ENCODE measurements around the gene OGG1. TPM values are rescaled to one million over a fixed set of nuclear protein-coding genes. Genes with fewer than 3 reads are reported as not detected.

The OGG1 gene
- total and polyA plus RNA-seq, 4 experiments from 2014 or later, result 29.2 to 46.9 (median 35.9) TPM

- H3K36me3 Mint-ChIP-seq, result peaks cover 28 to 32% of the 10 kb centered on the region in 2 donors
- ChIA-PET CTCF (ENCODE audit: partially characterized antibody) (no interaction called here), POLR2A (ENCODE audit: partially characterized antibody) (interaction anchor here (1.0 to 1.2 kb wide), 3 partner anchors 11 to 27 kb away, joined by 3 read pairs; partner anchors contain the start of gene BRPF1)
- H3K36me3 ChIP-seq (ENCODE audit: insufficient read depth, low read length), result no peaks in the 10 kb centered on the region
- H3K27me3 ChIP-seq (ENCODE audit: insufficient read depth, low read length), result no peaks in the 10 kb centered on the region
- H3K27ac Mint-ChIP-seq, result peak overlapping the region in 1 of 7 donors; percentile 18
- peaks cover 10 to 17% of the 10 kb centered on the region in 2 donors for H3K27me3 Mint-ChIP-seq
- H3K9me3 ChIP-seq (ENCODE audit: control insufficient read depth in 1 of 2, low read length in 2 of 2), result no peaks in the 10 kb centered on the region
- peak overlapping the region; percentile 17 to 73 (median 56) for H3K4me3 Mint-ChIP-seq
- H3K27ac ChIP-seq (ENCODE audit: low read depth, low read length), result no peak overlapping the region
- DNase-seq, result peak in 1 of 5 donors; percentile 8
- no peak overlapping the region for H3K4me3 ChIP-seq (ENCODE audit: low read length in 2 of 2)
- intact Hi-C loops (cut with micrococcal nuclease), result no loop called here
- peaks cover 10% of the 10 kb centered on the region for H3K4me1 ChIP-seq (ENCODE audit: insufficient read depth, low read length)
- H3K9me3 Mint-ChIP-seq, result no peaks in the 10 kb centered on the region
- peaks cover 5 to 25% (median 9%) of the 10 kb centered on the region in 4 donors for H3K4me1 Mint-ChIP-seq
Measured at GRCh38 chr3:9704347-9705322, 45.1 kb upstream of the OGG1 start.

GRCh38 chr3:9710174-9710739 lies 39.5 kb upstream of the OGG1 start:
- Histone ChIP-seq H3K27me3 (ENCODE audit: insufficient read depth, low read length) (no peaks in the 10 kb centered on the region), H3K4me1 (ENCODE audit: insufficient read depth, low read length) (no peaks in the 10 kb centered on the region), H3K36me3 (ENCODE audit: insufficient read depth, low read length) (no peaks in the 10 kb centered on the region), H3K9me3 (ENCODE audit: control insufficient read depth in 1 of 2, low read length in 2 of 2) (no peaks in the 10 kb centered on the region), H3K4me3 (ENCODE audit: low read length in 2 of 2) (no peak overlapping the region), H3K27ac (ENCODE audit: low read depth, low read length) (no peak overlapping the region)
- ChIA-PET POLR2A (ENCODE audit: partially characterized antibody) (no interaction called here), CTCF (ENCODE audit: partially characterized antibody) (interaction anchor here (0.7 kb wide), 1 partner anchor 8 kb away, joined by 4 read pairs; no protein-coding TSS in a partner anchor)
- H3K4me1 Mint-ChIP-seq, result peaks cover 0 to 8% (median 2%) of the 10 kb centered on the region in 4 donors
- intact Hi-C loops (cut with micrococcal nuclease), result no loop called here
- H3K9me3 Mint-ChIP-seq, result peaks cover 0 to 3% (median 0%) of the 10 kb centered on the region in 8 donors
- DNase-seq, result no peak
- no peaks in the 10 kb centered on the region for H3K36me3 Mint-ChIP-seq
- no peak overlapping the region for H3K4me3 Mint-ChIP-seq
- H3K27me3 Mint-ChIP-seq, result peaks cover 2 to 8% of the 10 kb centered on the region in 2 donors
- no peak overlapping the region for H3K27ac Mint-ChIP-seq

GRCh38 chr3:9712415-9712814 lies 37.3 kb upstream of the OGG1 start:
- peaks cover 1 to 6% of the 10 kb centered on the region in 2 donors for H3K27me3 Mint-ChIP-seq
- intact Hi-C loops (cut with micrococcal nuclease), result no loop called here
- Histone ChIP-seq H3K4me1 (ENCODE audit: insufficient read depth, low read length) (no peaks in the 10 kb centered on the region), H3K4me3 (ENCODE audit: low read length in 2 of 2) (no peak overlapping the region), H3K27ac (ENCODE audit: low read depth, low read length) (no peak overlapping the region), H3K9me3 (ENCODE audit: control insufficient read depth in 1 of 2, low read length in 2 of 2) (no peaks in the 10 kb centered on the region), H3K27me3 (ENCODE audit: insufficient read depth, low read length) (no peaks in the 10 kb centered on the region), H3K36me3 (ENCODE audit: insufficient read depth, low read length) (no peaks in the 10 kb centered on the region)
- ChIA-PET POLR2A (ENCODE audit: partially characterized antibody) (no interaction called here), CTCF (ENCODE audit: partially characterized antibody) (no interaction called here)
- H3K4me1 Mint-ChIP-seq, result peaks cover 0 to 5% (median 3%) of the 10 kb centered on the region in 4 donors
- H3K27ac Mint-ChIP-seq, result no peak overlapping the region
- no peak for DNase-seq
- H3K9me3 Mint-ChIP-seq, result peaks cover 0 to 3% (median 0%) of the 10 kb centered on the region in 8 donors
- H3K4me3 Mint-ChIP-seq, result no peak overlapping the region
- H3K36me3 Mint-ChIP-seq, result no peaks in the 10 kb centered on the region

GRCh38 chr3:9713142-9713541 lies 36.6 kb upstream of the OGG1 start:
- Histone ChIP-seq H3K4me1 (ENCODE audit: insufficient read depth, low read length) (peaks cover 4% of the 10 kb centered on the region), H3K36me3 (ENCODE audit: insufficient read depth, low read length) (no peaks in the 10 kb centered on the region), H3K4me3 (ENCODE audit: low read length in 2 of 2) (no peak overlapping the region), H3K27ac (ENCODE audit: low read depth, low read length) (no peak overlapping the region), H3K27me3 (ENCODE audit: insufficient read depth, low read length) (no peaks in the 10 kb centered on the region), H3K9me3 (ENCODE audit: control insufficient read depth in 1 of 2, low read length in 2 of 2) (no peaks in the 10 kb centered on the region)
- H3K27ac Mint-ChIP-seq, result peak overlapping the region in 1 of 7 donors; percentile 30
- H3K4me1 Mint-ChIP-seq, result peaks cover 6 to 12% (median 10%) of the 10 kb centered on the region in 4 donors
- peaks cover 0 to 3% (median 0%) of the 10 kb centered on the region in 8 donors for H3K9me3 Mint-ChIP-seq
- peaks cover 1 to 6% of the 10 kb centered on the region in 2 donors for H3K27me3 Mint-ChIP-seq
- no peaks in the 10 kb centered on the region for H3K36me3 Mint-ChIP-seq
- DNase-seq, result no peak
- ChIA-PET CTCF (ENCODE audit: partially characterized antibody) (no interaction called here), POLR2A (ENCODE audit: partially characterized antibody) (no interaction called here)
- intact Hi-C loops (cut with micrococcal nuclease), result no loop called here
- no peak overlapping the region for H3K4me3 Mint-ChIP-seq

- Histone ChIP-seq H3K27ac (ENCODE audit: low read depth, low read length) (no peak overlapping the region), H3K4me3 (ENCODE audit: low read length in 2 of 2) (no peak overlapping the region), H3K27me3 (ENCODE audit: insufficient read depth, low read length) (no peaks in the 10 kb centered on the region), H3K4me1 (ENCODE audit: insufficient read depth, low read length) (peaks cover 8% of the 10 kb centered on the region), H3K36me3 (ENCODE audit: insufficient read depth, low read length) (no peaks in the 10 kb centered on the region), H3K9me3 (ENCODE audit: control insufficient read depth in 1 of 2, low read length in 2 of 2) (no peaks in the 10 kb centered on the region)
- intact Hi-C loops (cut with micrococcal nuclease), result loop anchor here (5.0 kb wide), 1 partner anchor 1022 kb away; no protein-coding TSS in a partner anchor
- peaks cover 1 to 5% of the 10 kb centered on the region in 2 donors for H3K27me3 Mint-ChIP-seq
- H3K27ac Mint-ChIP-seq, result no peak overlapping the region
- CTCF ChIA-PET (ENCODE audit: partially characterized antibody), result interaction anchor here (1.2 to 5.2 kb wide), 2 partner anchors 13 to 218 kb away, joined by 4 to 38 read pairs; partner anchors contain the start of gene CRELD1
- H3K4me1 Mint-ChIP-seq, result peaks cover 9 to 15% (median 12%) of the 10 kb centered on the region in 4 donors
- H3K36me3 Mint-ChIP-seq, result no peaks in the 10 kb centered on the region
- H3K9me3 Mint-ChIP-seq, result peaks cover 0 to 3% (median 0%) of the 10 kb centered on the region in 8 donors
- H3K4me3 Mint-ChIP-seq, result no peak overlapping the region
- DNase-seq, result no peak
- POLR2A ChIA-PET (ENCODE audit: partially characterized antibody), result no interaction called here
Measured at GRCh38 chr3:9715136-9715535, 34.6 kb upstream of the OGG1 start.

GRCh38 chr3:9715764-9716437 lies 33.9 kb upstream of the OGG1 start:
- no peaks in the 10 kb centered on the region for H3K9me3 ChIP-seq (ENCODE audit: control insufficient read depth in 1 of 2, low read length in 2 of 2)
- H3K36me3 ChIP-seq (ENCODE audit: insufficient read depth, low read length), result no peaks in the 10 kb centered on the region
- Mint-ChIP-seq H3K36me3 (no peaks in the 10 kb centered on the region), H3K4me1 (peaks cover 9 to 15% (median 12%) of the 10 kb centered on the region in 4 donors), H3K27me3 (peaks cover 1 to 5% of the 10 kb centered on the region in 2 donors), H3K27ac (peak overlapping the region in 2 of 7 donors; percentile 29 to 60), H3K9me3 (peaks cover 0 to 1% (median 0%) of the 10 kb centered on the region in 8 donors), H3K4me3 (no peak overlapping the region)
- intact Hi-C loops (cut with micrococcal nuclease), result loop anchor here (5.0 kb wide), 1 partner anchor 1021 kb away; no protein-coding TSS in a partner anchor
- H3K4me3 ChIP-seq (ENCODE audit: low read length in 2 of 2), result no peak overlapping the region
- H3K27me3 ChIP-seq (ENCODE audit: insufficient read depth, low read length), result no peaks in the 10 kb centered on the region
- DNase-seq, result peak in 2 of 5 donors; percentile 20 to 47
- H3K4me1 ChIP-seq (ENCODE audit: insufficient read depth, low read length), result peaks cover 8% of the 10 kb centered on the region
- ChIA-PET CTCF (ENCODE audit: partially characterized antibody) (interaction anchor here (1.2 to 5.2 kb wide), 2 partner anchors 12 to 217 kb away, joined by 4 to 38 read pairs; partner anchors contain the start of gene CRELD1), POLR2A (ENCODE audit: partially characterized antibody) (no interaction called here)
- H3K27ac ChIP-seq (ENCODE audit: low read depth, low read length), result no peak overlapping the region
